HG03135 (cell line): ENCODE measurements around the gene CECR2.
"Not testable (repeated sequence)": the region's sequence is repeated elsewhere in the genome, so short reads cannot be mapped to it uniquely, and the experiment has no call there.

Experiments used
- ATAC-seq: cut with Tn5 transposase; IDR thresholded peaks from one replicate; pipeline ENCODE4 v1.9.1; 2021; ENCODE audit warnings: mild to moderate bottlenecking, moderate library complexity; ENCODE audit not compliant: unreplicated experiment

CECR2 gene

DNA sequence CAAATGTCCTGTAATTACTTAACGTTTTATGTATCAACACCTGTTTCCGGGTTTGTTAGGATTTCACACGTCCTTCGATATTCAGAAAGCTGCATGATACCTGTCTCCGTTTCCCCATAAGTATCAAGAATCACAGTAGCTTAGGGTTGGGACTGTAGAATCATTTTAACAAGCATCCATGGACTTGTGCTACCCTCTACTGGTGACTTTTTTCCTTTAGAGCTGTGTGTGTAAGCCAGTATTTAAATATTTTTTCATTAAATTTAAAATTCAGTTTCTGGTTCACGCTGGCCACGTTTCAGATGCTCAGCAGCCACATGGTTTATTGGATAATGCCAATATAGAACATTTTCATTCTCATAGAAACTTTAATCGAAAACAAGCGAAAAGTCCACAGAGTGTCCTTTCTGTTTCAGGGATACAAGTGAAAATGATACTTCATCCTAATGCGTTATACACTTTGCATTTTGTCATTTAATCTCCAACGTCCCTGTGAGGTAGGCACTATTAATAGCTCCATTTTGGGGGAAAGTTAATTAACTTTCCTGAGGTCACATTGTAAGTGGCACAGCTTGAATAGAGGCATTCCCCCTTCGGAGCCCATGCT is 132.5 kb downstream of the CECR2 start:
- ATAC-seq = peak; percentile 54

DNA sequence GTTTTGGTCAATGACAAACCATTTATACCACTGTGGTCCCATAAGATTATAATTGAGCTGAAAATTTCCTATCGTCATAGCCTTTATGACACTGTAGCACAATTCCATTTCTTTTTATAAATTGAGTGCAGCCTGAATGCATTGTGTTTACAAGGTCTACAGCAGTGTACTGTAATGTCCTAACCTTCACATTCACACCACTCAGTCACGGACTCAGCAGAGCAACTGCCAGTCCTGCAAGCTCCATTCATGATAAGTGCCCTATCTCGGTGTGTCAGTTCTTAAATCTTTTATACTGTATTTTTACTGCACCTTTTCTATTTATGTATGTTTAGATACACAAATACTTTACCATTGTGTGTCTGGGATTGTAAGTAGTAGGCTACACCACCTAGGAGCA is 138.8 kb downstream of the CECR2 start:
- no peak for ATAC-seq

DNA sequence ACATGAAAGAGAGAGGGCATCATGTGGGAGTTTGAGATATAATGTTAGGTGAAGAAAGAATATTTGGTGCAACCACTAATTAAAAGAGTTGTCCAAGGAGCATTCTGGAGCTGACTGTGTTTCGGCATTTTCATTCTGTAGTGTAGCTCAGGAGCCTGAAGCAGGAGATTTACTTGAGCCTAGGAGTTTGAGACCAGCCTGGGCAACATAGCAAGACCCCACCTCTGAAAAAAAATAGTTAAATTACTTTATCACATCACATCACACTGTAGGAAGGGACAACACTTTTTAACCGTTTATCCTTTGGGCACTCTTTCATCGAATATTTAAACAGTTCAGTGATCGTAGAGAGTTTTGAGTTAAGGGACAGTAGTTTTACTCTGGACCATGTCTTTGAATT is 143.7 kb downstream of the CECR2 start:
- no peak for ATAC-seq

DNA sequence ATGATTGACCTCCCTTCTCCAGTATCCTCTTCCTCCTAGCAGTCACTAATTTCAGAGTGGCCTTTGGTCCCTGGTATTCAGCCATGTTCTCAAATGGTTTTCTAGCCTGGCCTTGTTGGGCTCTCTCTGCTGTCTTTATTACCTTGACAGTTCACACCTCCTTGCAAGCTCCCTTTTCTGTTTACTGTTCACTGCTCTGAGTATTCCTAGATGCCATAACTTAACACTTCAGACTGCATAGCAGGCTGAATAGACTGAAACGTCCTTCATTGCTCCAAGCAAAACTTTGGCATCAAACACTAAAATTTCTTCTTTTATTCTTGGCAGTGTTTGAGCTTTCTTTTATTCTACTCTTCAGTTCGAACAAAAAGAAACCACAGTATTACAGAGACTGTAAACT is 144.4 kb downstream of the CECR2 start:
- ATAC-seq = no peak

DNA sequence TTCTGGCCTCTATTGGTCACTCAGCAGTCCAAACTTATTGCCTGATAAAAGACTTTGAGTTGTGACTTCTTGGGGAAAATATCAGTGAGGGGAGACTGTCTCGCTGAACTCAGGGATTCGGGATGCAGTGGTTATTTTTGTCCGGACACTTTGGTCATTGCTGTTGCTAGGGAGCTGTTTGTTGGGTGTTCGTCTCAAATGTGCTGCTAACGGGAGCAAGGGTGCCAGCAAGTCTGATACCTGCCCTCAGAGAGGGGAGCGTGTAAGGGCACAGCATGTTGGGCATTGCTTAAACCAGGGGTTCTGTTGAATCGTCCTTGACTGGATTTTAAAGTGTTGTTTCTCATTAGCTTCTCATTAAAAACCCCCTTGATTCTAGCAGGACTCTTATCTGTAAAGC is 144.8 kb downstream of the CECR2 start:
- ATAC-seq = no peak

DNA sequence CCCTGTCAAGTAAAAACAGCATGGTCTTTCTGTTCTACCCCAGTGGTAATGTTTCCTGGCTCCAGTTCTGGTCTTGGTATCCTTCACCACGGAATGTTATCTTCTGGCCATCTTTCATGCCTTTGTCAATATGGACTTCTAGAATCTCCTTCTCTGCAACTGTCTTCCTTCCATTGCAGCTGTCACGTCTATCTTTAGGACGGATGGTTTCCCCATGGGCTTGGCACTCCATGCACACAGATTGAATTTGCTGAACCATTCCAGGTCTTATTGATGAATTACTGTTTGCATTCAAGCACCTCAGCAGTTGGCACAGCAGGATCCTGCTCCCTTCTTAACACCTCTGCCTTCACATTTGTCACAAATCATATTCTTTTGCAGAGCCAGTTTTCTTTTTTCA is 149.1 kb downstream of the CECR2 start:
- ATAC-seq = no peak

DNA sequence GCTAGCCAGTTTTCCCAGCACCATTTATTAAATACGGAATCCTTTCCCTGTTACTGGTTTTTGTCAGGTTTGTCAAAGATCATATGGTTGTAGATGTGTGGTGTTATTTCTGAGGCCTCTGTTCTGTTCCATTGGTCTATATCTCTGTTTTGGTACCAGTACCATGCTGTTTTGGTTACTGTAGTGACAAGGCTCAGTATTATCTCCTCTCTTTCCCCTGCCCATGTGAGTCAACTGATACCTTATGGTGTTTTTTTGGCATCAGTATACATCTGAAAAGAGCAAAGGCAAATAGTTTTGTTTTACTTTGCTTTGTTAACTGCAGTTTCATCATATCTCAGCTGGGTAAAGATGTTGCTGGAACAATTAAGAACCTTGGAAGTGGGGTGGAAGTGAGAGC is 152.7 kb downstream of the CECR2 start:
- not testable (repeated sequence) for ATAC-seq

DNA sequence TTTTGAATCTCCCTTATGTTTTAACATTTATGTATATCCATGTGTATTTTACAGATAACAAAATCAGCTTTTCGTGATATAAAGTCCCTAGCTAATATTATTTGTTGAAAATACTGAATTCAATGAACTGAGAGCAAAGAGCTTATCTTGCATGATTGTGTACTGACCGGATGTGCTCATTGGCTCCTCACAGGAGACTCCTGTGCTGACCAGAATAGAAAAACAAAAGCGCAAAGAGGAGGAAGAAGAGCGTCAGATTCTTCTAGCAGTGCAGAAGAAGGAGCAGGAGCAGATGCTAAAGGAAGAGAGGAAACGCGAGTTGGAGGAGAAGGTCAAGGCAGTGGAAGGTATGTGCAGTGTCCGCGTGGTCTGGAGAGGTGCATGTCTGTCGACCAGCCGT is 154.7 kb downstream of the CECR2 start:
- ATAC-seq = no peak

DNA sequence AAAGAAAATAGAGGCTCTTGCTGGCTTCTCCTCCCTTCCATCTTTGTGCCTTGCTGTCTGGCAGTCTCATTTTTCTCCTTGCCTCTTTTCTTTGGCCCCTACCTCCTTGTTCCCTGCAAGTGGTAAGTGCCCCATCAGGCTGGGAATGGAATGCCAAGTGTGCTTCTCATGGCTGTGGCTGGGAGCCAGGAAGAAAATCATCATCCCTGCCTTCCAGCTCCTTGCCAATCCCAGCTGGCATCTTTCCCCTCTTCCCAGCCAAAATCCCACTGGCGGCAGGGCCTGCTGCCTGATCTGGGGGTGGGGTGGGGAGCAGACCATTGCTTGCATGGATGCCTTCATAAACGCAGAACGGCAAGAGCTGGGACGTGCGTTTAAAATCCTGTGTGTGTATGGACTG is 167.0 kb downstream of the CECR2 start:
- ATAC-seq = no peak

DNA sequence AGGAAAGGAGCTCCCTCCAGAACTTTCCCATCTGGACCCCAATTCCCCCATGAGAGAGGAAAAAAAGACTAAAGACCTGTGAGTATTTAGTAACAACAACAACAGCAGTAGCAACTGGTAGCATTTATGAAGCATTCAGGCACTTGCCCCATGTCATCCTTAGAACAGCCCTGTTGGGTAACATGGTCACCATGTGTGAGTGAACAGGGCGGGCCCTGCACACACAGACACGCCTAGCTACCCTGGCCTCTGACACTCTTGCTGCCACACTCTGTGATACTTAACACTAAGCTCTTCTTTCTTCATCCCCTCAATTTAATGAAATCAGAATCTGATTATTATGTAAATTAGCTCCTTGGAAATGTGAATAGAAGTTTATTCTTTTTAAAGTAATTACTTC is 167.9 kb downstream of the CECR2 start:
- ATAC-seq = no peak

DNA sequence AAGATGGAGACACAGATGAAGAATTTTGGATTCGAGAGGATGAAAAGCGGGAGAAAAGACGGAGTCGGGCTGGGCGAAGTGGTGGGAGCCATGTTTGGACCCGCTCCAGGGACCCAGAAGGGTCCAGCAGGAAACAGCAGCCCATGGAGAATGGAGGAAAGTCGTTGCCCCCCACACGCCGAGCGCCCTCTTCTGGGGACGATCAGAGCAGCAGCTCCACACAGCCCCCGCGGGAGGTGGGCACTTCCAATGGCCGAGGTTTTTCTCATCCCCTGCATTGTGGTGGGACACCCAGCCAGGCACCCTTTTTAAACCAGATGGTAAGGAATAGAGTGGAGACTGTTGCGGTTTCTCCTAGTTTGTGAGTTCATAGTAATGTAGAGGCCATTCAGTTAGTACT is 171.2 kb downstream of the CECR2 start:
- ATAC-seq = no peak

DNA sequence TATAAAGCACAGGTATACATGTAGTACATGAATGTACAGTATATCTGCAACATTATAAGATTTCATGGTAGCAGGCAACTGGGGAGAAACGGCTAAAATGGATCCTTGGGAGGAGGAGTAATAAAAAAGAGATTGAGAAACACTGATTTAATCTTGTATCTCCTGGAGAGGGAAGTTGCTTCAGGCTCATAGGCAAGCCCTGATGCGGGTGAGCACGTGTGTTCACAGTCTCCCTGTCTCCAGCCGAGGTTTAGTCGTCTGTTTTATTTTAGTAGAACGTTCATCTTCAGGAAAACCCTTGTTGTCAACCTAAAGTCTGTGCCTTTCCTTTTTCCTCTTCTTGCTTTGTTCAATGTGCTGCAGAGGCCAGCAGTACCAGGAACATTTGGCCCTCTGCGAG is 172.2 kb downstream of the CECR2 start:
- ATAC-seq = no peak

DNA sequence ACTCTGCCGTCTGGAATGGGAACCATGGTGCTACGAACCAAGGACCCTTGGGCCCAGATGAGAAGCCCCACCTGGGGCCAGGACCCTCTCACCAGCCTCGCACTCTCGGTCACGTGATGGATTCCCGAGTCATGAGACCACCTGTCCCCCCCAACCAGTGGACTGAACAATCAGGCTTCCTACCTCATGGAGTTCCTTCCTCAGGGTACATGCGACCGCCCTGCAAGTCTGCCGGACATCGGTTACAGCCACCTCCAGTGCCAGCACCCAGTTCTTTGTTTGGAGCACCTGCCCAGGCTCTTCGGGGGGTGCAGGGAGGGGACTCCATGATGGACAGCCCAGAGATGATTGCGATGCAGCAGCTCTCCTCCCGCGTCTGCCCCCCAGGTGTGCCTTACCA is 173.2 kb downstream of the CECR2 start:
- no peak for ATAC-seq

DNA sequence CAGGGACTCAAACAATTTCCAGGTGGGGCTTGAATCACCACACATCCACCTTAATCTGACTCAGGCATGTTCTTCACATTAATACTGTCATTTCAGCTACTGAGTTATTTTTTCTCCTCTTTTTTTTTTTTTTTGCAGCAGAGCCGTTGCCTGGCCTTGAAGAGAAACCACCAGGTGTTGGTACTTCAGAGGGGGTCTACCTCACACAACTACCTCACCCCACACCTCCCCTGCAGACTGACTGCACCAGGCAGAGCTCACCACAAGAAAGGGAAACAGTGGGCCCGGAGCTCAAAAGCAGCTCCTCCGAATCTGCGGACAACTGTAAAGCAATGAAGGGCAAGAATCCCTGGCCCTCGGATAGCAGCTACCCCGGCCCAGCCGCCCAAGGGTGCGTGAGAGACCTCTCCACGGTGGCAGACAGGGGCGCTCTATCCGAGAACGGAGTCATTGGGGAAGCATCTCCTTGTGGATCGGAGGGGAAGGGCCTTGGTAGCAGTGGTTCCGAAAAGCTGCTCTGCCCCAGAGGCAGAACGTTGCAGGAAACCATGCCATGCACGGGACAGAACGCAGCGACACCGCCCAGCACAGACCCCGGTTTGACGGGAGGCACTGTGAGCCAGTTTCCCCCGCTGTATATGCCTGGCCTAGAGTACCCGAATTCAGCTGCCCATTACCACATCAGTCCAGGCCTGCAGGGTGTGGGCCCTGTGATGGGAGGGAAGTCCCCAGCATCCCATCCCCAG is 178.9 kb downstream of the CECR2 start:
- ATAC-seq = no peak

DNA sequence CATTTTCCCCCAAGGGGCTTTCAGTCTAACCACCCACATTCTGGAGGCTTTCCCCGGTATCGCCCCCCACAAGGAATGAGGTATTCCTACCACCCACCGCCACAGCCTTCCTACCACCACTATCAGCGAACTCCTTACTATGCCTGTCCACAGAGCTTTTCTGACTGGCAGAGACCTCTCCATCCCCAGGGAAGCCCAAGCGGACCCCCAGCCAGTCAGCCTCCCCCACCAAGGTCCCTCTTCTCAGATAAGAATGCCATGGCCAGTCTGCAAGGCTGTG is 179.4 kb downstream of the CECR2 start:
- ATAC-seq = no peak

DNA sequence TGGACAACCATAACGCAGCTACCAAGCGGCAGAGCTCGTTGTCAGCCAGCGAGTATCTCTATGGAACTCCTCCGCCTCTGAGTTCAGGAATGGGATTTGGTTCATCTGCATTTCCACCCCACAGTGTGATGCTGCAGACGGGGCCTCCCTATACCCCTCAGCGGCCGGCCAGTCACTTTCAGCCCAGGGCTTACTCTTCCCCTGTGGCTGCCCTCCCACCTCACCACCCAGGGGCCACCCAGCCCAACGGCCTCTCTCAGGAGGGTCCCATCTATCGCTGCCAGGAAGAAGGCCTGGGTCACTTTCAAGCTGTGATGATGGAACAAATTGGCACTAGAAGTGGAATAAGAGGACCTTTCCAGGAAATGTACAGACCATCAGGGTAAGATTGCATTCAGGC is 179.9 kb downstream of the CECR2 start:
- ATAC-seq = no peak

DNA sequence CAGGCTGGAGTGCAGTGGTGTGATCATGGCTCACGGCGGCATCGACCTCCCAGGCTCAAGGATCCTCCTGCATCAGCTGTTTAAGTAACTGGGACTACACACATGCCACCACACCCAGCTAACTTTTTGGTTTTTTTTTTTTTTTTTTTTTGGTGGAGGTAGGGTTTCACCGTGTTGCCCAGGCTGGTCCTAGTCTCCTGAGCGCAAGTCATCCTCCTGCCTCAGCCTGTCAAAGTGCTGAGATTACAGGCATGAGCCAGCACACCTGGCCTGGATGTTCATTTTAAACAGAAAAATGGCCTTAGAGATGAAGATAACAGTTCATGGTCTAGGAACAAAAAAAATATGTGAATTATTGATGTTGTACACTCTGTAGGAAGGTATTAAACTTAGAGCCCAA is 180.4 kb downstream of the CECR2 start:
- no peak for ATAC-seq

DNA sequence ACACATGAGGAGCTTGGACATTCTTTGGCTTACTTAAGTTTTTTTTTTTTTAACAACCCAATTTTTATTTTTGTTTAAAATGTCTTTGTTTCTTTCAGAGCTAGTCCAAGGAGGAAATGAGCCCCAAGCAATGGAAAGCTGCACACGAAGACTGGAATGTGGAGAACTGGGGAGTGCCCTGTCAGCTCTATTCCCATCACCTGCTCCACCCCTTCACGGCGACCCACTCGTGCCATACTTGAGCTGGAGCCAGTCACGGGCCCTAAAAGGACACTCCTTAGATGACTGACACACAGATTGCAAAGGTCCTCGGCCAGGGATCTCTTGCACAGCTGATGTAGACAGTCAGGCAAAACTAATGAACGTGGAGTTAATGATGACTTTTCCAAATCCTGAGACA is 183.5 kb downstream of the CECR2 start:
- ATAC-seq = no peak

DNA sequence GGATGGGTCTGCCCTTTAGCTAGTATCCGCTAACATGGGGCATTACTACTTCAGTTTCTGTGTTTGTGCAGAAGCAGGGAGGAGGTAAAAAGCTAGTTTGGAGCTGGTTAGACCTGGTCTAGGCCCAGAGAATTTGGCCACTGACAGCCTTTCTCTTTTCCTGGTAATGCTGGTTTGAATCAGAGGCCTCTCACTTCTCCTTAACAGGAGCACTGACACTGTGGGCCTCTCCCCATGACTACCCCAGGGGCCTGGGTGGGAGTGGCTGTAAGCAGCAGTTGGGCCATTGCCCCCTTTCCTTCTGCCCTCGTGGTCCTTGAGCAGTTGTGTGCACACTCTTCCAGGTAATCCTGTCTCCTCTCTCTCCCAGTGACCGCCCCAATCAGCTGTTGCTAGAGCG is 185.6 kb downstream of the CECR2 start:
- no peak for ATAC-seq

DNA sequence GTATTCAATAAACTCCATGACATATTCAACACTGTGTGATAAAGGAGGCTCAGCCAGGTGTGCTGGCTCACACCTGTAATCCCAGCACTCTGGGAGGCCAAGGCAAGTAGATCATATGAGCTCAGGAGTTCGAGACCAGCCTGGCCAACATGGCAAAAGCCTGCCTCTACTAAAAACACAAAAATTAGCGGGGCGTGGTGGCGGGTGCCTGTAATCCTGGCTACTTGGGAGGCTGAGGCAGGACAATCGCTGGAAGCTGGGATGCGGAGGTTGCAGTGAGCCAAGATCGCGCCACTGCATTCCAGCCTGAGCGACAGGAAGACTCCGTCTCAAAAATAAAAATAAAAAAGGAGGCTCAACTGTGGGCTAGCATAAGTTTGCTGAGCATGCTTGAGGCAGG is 189.9 kb downstream of the CECR2 start:
- no peak for ATAC-seq

DNA sequence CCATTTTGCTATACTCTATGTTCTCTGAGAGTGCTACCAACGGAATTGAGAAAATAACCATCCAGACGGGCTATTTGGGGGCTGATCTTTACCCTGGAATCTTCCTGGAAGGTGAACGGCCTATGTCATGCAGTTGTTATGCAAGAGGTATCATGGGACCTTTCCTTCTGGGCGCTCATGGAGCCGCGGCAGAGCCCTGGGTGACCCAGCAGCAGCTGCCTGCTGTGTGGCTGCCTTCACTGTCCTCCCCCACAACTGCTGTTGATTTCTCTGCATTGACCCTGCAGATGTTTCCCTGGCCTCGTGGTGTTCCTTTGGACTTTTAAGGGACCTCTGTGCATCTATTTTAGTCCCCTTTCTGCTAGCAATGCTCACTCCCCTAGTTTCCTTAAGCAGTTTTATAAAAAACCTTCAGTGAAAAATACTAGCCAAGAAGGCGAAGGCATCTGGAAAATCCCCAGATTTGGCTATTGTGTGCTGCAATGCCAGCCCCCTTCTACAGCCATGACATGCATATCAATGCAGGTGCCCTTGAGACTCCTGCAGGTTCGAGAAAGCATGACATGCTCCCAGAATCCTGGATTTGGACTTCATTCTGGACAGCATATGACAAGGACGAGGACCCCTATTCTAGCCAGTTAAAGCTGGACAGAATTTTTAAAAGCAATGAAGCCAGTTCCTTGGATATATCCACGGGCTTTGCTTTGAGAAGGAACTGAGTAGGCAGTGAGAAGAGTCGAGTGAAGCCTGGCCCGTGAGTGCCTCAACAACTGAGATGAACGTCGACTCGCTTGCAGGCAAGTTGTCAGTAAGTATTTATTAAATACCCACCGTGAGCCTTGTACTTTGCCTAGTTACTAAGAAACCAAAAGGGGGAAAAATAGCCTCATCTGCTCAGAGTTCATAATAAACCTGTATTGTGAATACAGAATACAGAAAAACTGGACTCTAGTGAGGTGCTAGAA is 193.9 kb downstream of the CECR2 start, which contains the start of gene SLC25A18:
Gene SLC25A18 (plus strand): TSS at position 593 of the 965 bp plus-strand sequence. CDS start 16,447 bp downstream, outside the sequence.
- no peak for ATAC-seq

DNA sequence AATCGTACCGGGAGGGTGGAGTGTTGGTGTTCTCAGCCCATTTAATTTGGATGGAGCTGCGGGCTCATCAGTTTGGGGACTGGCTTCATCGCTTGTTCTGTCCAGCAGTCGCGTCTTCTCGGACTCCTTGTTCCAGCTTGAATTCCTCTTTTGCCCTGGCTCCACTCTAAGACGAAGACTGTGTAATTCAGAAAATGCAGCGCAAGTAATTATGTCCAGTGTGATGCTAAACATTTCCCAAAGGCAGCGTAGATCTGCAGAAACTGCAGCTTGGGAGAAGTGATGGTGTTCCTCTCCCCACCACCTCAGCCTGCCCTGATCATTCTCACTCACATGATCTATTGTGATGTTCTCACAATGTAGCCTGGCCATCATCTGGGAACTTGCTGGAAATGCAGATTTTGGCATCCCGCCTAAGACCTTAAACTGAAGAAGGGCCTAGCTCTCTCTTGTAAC is 194.7 kb downstream of the CECR2 start:
- ATAC-seq = no peak
